Psoas muscle (tissue), 8 donors: ENCODE measurements around the gene RGS9. TPM values are rescaled to one million over a fixed set of nuclear protein-coding genes. Genes with fewer than 3 reads are reported as not detected.
"Not testable (repeated sequence)": the region's sequence is repeated elsewhere in the genome, so short reads cannot be mapped to it uniquely, and the experiment has no call there.

Experiments used
- ATAC-seq, 4 donors: fragments of 200-7000 bp; cut with Tn5 transposase; one replicate each; pipeline ENCODE4 v1.9.1; 2020; ENCODE audit warnings: moderate library complexity in 3 of 4, mild to moderate bottlenecking in 2 of 4
- DNase-seq, 2 donors: peaks; one replicate each; pipeline ENCODE4 v3.0.0-alpha.2; 2020
- H3K27ac ChIP-seq: fragments of 200-600 bp; one replicate; pipeline ENCODE4 v1.8.0; 2022
- H3K27me3 ChIP-seq, 3 donors: fragments of 200-600 bp in 1 of 3; one replicate each; pipeline versions ENCODE4 v1.6.1 to v1.8.0; 2013 to 2022; ENCODE audit warnings: low read length in 2 of 3, mild to moderate bottlenecking in 2 of 3, moderate library complexity in 1 of 3; ENCODE audit not compliant: insufficient read depth in 3 of 3
- H3K36me3 ChIP-seq, 2 donors: fragments of 200-600 bp in 1 of 2; one replicate each; pipeline versions ENCODE4 v1.6.1 to v1.8.0; 2013 to 2022; ENCODE audit warnings: low read depth in 1 of 2, mild to moderate bottlenecking in 1 of 2, moderate library complexity in 1 of 2; ENCODE audit not compliant: insufficient read depth in 1 of 2
- H3K4me1 ChIP-seq: fragments of 200-600 bp; one replicate; pipeline ENCODE4 v1.8.0; 2022
- H3K4me3 ChIP-seq: fragments of 200-600 bp; one replicate; pipeline ENCODE4 v1.8.0; 2022; ENCODE audit warnings: mild to moderate bottlenecking
- H3K9me3 ChIP-seq: fragments of 200-600 bp; one replicate; pipeline ENCODE4 v1.8.0; 2022
- CTCF ChIP-seq: fragments of 200-600 bp; IDR thresholded peaks from one replicate; pipeline ENCODE4 v1.8.0; 2022; ENCODE audit warnings: antibody characterized with exemption
- WGBS, 3 donors: extraction: QIAGEN DNeasy Blood & Tissue Kit; methylation state at CpG; one replicate each; pipeline versions ENCODE4 v1.1.6 to v1.1.7; 2013; 5-methylcytosine and 5-hydroxymethylcytosine counted together
- intact Hi-C, 2 donors: fragments of 100-400 bp; cut with DNase I; formaldehyde crosslinking; loops; one replicate each; pipeline versions ENCODE4 v1.11.0 to v1.14.2; 2022
- polyA plus RNA-seq, 3 donors: library from polyadenylated mRNA; stranded (reverse); fragments of 200-250 nt; gene quantifications; one replicate each; pipeline ENCODE4 v1.2.3, GENCODE V29; 2013
- total RNA-seq, 4 donors: library from RNA; stranded (reverse); fragmentation: NEBNext Ultra II Directional in 2 of 4; extraction: Animal tissue kit (Norgen Biotek cat#: 25700) in 2 of 4; gene quantifications; one replicate each; pipeline versions ENCODE4 v1.2.1 to v1.2.4, GENCODE V29; 2021 to 2023
- donor health status: healthy with polysubstance abuse.
- donor health status: DM: no; HTN: no; CAD: no; lungs with moderate emphysema.
- donor health status: Bipolar disorder and iron deficiency.
- donor health status: healthy.
- donor health status: DM: yes; HTN: yes; CAD: no.
- donor health status: DM: no; HTN: no; CAD: no.
- donor health status: DM: no; HTN: no; CAD: no.
- donor health status: DM: yes; HTN: yes; CAD: no.

Gene RGS9
- total and polyA plus RNA-seq, 7 donors, result 0.33 to 4.8 (median 2.1) TPM

- intact Hi-C loops, result no loop called here
- Histone ChIP-seq H3K4me1 (peaks cover under 1% of the 10 kb centered on the region), H3K36me3 (no peaks in the 10 kb centered on the region), H3K9me3 (no peaks in the 10 kb centered on the region), H3K27me3 (no peaks in the 10 kb centered on the region), H3K27ac (no peak overlapping the region), H3K4me3 (no peak overlapping the region)
- no peak for TF ChIP-seq CTCF
- WGBS, 3 donors, result 81 to 86% (median 82%) methylated on average over 7 of the region's 7 CpGs
- DNase-seq (no peak), ATAC-seq (no peak)
Measured at GRCh38 chr17:65093930-65094329, 43.2 kb upstream of the RGS9 start.

- peaks cover 12% of the 10 kb centered on the region for H3K4me1 ChIP-seq
- no peak overlapping the region for H3K27ac ChIP-seq
- no peak for TF ChIP-seq CTCF
- no peaks in the 10 kb centered on the region for H3K27me3 ChIP-seq
- ATAC-seq (no peak), DNase-seq (no peak)
- no peaks in the 10 kb centered on the region for H3K9me3 ChIP-seq
- intact Hi-C loops, result no loop called here
- 91 to 96% (median 95%) methylated on average over 1 of the region's 1 CpG for WGBS, 3 donors
- no peak overlapping the region for H3K4me3 ChIP-seq
- no peaks in the 10 kb centered on the region for H3K36me3 ChIP-seq
Measured at GRCh38 chr17:65095465-65095864, 41.7 kb upstream of the RGS9 start.

- H3K27ac ChIP-seq, H3K36me3 ChIP-seq, DNase-seq, H3K9me3 ChIP-seq, H3K27me3 ChIP-seq, H3K4me3 ChIP-seq, intact Hi-C loops, ATAC-seq: not testable (repeated sequence)
- H3K4me1 ChIP-seq, result peaks cover 12% of the 10 kb centered on the region
- 91 to 93% (median 91%) methylated on average over 2 of the region's 2 CpGs for WGBS, 3 donors
Measured at GRCh38 chr17:65096382-65096781, 40.8 kb upstream of the RGS9 start.

GRCh38 chr17:65097110-65097509 is 40.1 kb upstream of the RGS9 start:
- H3K36me3 ChIP-seq, result no peaks in the 10 kb centered on the region
- peaks cover 12% of the 10 kb centered on the region for H3K4me1 ChIP-seq
- intact Hi-C loops, result no loop called here
- 91 to 93% (median 91%) methylated on average over 2 of the region's 2 CpGs for WGBS, 3 donors
- TF ChIP-seq CTCF, result no peak
- ATAC-seq, result no peak
- no peaks in the 10 kb centered on the region for H3K27me3 ChIP-seq
- no peak for DNase-seq
- no peak overlapping the region for H3K4me3 ChIP-seq
- no peaks in the 10 kb centered on the region for H3K9me3 ChIP-seq
- no peak overlapping the region for H3K27ac ChIP-seq

- Histone ChIP-seq H3K9me3 (no peaks in the 10 kb centered on the region), H3K27me3 (no peaks in the 10 kb centered on the region), H3K4me3 (no peak overlapping the region), H3K36me3 (no peaks in the 10 kb centered on the region), H3K4me1 (peaks cover 15% of the 10 kb centered on the region), H3K27ac (peak overlapping the region; percentile 76)
- intact Hi-C loops, result no loop called here
- no peak for DNase-seq
- no peak for TF ChIP-seq CTCF
- ATAC-seq, result no peak
Measured at GRCh38 chr17:65099475-65099874, 37.7 kb upstream of the RGS9 start.
